DND-41 (cell line): Measurements from ENCODE around the gene FBLN1.

Experiments
- CTCF ChIP-seq: IDR thresholded peaks from 2 replicates; pipeline ENCODE4 v1.5.1; 2012; ENCODE audit warnings: borderline replicate concordance, low read length, moderate library complexity, mild to moderate bottlenecking; ENCODE audit not compliant: poor library complexity, severe bottlenecking; ENCODE audit errors: extremely low read depth
- EZH2 ChIP-seq: IDR thresholded peaks from 3 replicates; pipeline ENCODE4 v1.6.1; 2012; ENCODE audit warnings: borderline replicate concordance, low read depth, mild to moderate bottlenecking, moderate library complexity, low read length, inconsistent platforms; ENCODE audit not compliant: severe bottlenecking

- no peak for TF ChIP-seq CTCF
- TF ChIP-seq EZH2, result no peak
These were observed 112.7 kb downstream of the FBLN1 start for GRCh38 chr22:45615364-45615763.
